Aorta (tissue), 5 donors: ENCODE results near the gene FBXL19. TPM values are rescaled to one million over a fixed set of nuclear protein-coding genes. Genes with fewer than 3 reads are reported as not detected.
A peak's percentile ranks its signal among the peaks of the same experiment; 100 is the strongest.
"Not testable (repeated sequence)": the region's sequence is repeated elsewhere in the genome, so short reads cannot be mapped to it uniquely, and the experiment has no call there.

Experiments
- ATAC-seq: fragments of 200-7000 bp; cut with Tn5 transposase; one replicate; pipeline ENCODE4 v1.9.1; 2022; ENCODE audit warnings: moderate library complexity; ENCODE audit not compliant: low FRiP score
- DNase-seq, 2 donors: peaks; one replicate each; pipeline ENCODE4 v3.0.0-alpha.2; 2020
- H3K27ac ChIP-seq, 2 donors: one replicate each; pipeline ENCODE4 v1.5.1; 2013; ENCODE audit warnings: low read length in 2 of 2, mild to moderate bottlenecking in 2 of 2, moderate library complexity in 2 of 2, control low read depth in 1 of 2, inconsistent platforms in 1 of 2, low read depth in 1 of 2
- H3K27me3 ChIP-seq, 2 donors: one replicate each; pipeline ENCODE4 v1.6.1; 2013; ENCODE audit warnings: control low read depth in 1 of 2, low read length in 1 of 2, mild to moderate bottlenecking in 1 of 2, moderate library complexity in 1 of 2; ENCODE audit not compliant: insufficient read depth in 2 of 2, control insufficient read depth in 1 of 2
- H3K36me3 ChIP-seq, 2 donors: one replicate each; pipeline ENCODE4 v1.6.1; 2013; ENCODE audit warnings: control low read depth in 1 of 2, low read length in 1 of 2, mild to moderate bottlenecking in 1 of 2; ENCODE audit not compliant: insufficient read depth in 2 of 2, control insufficient read depth in 1 of 2
- H3K4me1 ChIP-seq, 2 donors: one replicate each; pipeline ENCODE4 v1.6.1; 2013; ENCODE audit warnings: low read length in 2 of 2, control low read depth in 1 of 2, mild to moderate bottlenecking in 1 of 2, moderate library complexity in 1 of 2; ENCODE audit not compliant: insufficient read depth in 2 of 2, control insufficient read depth in 1 of 2
- H3K4me3 ChIP-seq, 2 donors: one replicate each; pipeline ENCODE4 v1.5.1; 2013; ENCODE audit warnings: low read length in 2 of 2, control low read depth in 1 of 2, mild to moderate bottlenecking in 1 of 2
- H3K9me3 ChIP-seq: one replicate; pipeline ENCODE4 v1.6.1; 2013; ENCODE audit warnings: mild to moderate bottlenecking, low read length; ENCODE audit not compliant: control insufficient read depth
- WGBS, 2 donors: extraction: QIAGEN DNeasy Blood & Tissue Kit; methylation state at CpG; one replicate each; pipeline ENCODE4 v1.1.7; 2013; 5-methylcytosine and 5-hydroxymethylcytosine counted together
- intact Hi-C, 2 donors: fragments of 100-400 bp; cut with DNase I; formaldehyde crosslinking; loops; one replicate each; pipeline versions ENCODE4 v1.14.2 to v1.15.0; 2022
- polyA plus RNA-seq, 2 donors: library from polyadenylated mRNA; stranded (reverse); fragments of 200-250 nt; gene quantifications; one replicate each; pipeline ENCODE4 v1.2.3, GENCODE V29; 2013
- total RNA-seq, 2 donors: library from RNA; stranded (reverse); fragmentation: NEBNext Ultra II Directional; extraction: Animal tissue kit (Norgen Biotek cat#: 25700); gene quantifications; one replicate each; pipeline ENCODE4 v1.2.1, GENCODE V29; 2021
- donor health status: healthy with polysubstance abuse.
- donor health status: Bipolar disorder and iron deficiency.
- donor health status: DM: no; HTN: no; CAD: no.
- donor health status: DM: no; HTN: no; CAD: no.
- donor health status: DM: yes; HTN: yes; CAD: no.

The FBXL19 gene
- total and polyA plus RNA-seq, 4 donors, result 4.3 to 22.7 (median 13.1) TPM

- no peaks in the 10 kb centered on the region for H3K27me3 ChIP-seq
- intact Hi-C loops, result no loop called here
- H3K27ac ChIP-seq, result no peak overlapping the region
- no peak for ATAC-seq
- H3K36me3 ChIP-seq, result peaks cover 0 to 2% of the 10 kb centered on the region in 2 donors
- no peak for DNase-seq
- no peak overlapping the region for H3K4me3 ChIP-seq
- 76 to 79% methylated on average over 7 of the region's 7 CpGs for WGBS, 2 donors
- no peaks in the 10 kb centered on the region for H3K9me3 ChIP-seq
- H3K4me1 ChIP-seq, result no peaks in the 10 kb centered on the region
Observed at GRCh38 chr16:30929167-30929566, 5.8 kb downstream of the FBXL19 start.

- DNase-seq (no peak), ATAC-seq (no peak)
- H3K9me3 ChIP-seq, result no peaks in the 10 kb centered on the region
- H3K27ac ChIP-seq, result no peak overlapping the region
- no peak overlapping the region for H3K4me3 ChIP-seq
- WGBS, 2 donors, result 92 to 93% methylated on average over 34 to 35 of the region's 35 CpGs
- no peaks in the 10 kb centered on the region for H3K4me1 ChIP-seq
- H3K36me3 ChIP-seq, result peaks cover 0 to 2% of the 10 kb centered on the region in 2 donors
- H3K27me3 ChIP-seq, result no peaks in the 10 kb centered on the region
- intact Hi-C loops, result no loop called here
Observed at GRCh38 chr16:30930160-30930571, 6.8 kb downstream of the FBXL19 start.

- ATAC-seq (no peak), DNase-seq (no peak)
- H3K36me3 ChIP-seq, result peaks cover 0 to 2% of the 10 kb centered on the region in 2 donors
- 73% methylated on average over 12 of the region's 12 CpGs for WGBS, 2 donors
- no peak overlapping the region for H3K4me3 ChIP-seq
- H3K27me3 ChIP-seq, result no peaks in the 10 kb centered on the region
- H3K9me3 ChIP-seq, result no peaks in the 10 kb centered on the region
- intact Hi-C loops, result no loop called here
- no peak overlapping the region for H3K27ac ChIP-seq
- no peaks in the 10 kb centered on the region for H3K4me1 ChIP-seq
Observed at GRCh38 chr16:30931068-30931650, 7.8 kb downstream of the FBXL19 start.

- no peaks in the 10 kb centered on the region for H3K27me3 ChIP-seq
- H3K9me3 ChIP-seq, result no peaks in the 10 kb centered on the region
- ATAC-seq (peak; percentile 14), DNase-seq (no peak)
- H3K36me3 ChIP-seq, result peaks cover 0 to 2% of the 10 kb centered on the region in 2 donors
- intact Hi-C loops, result no loop called here
- H3K27ac ChIP-seq, result no peak overlapping the region
- WGBS, 2 donors, result 69% methylated on average over 12 of the region's 12 CpGs
- H3K4me3 ChIP-seq, result no peak overlapping the region
- no peaks in the 10 kb centered on the region for H3K4me1 ChIP-seq
Observed at GRCh38 chr16:30934827-30935557, 11.6 kb downstream of the FBXL19 start.

GRCh38 chr16:30937692-30938091, 14.3 kb downstream of the FBXL19 start:
- no peak for ATAC-seq
- no peaks in the 10 kb centered on the region for H3K4me1 ChIP-seq
- intact Hi-C loops, result no loop called here
- no peaks in the 10 kb centered on the region for H3K36me3 ChIP-seq
- 35 to 37% methylated on average over 5 of the region's 5 CpGs for WGBS, 2 donors
- DNase-seq, result no peak
- H3K9me3 ChIP-seq, result no peaks in the 10 kb centered on the region
- no peaks in the 10 kb centered on the region for H3K27me3 ChIP-seq
- H3K27ac ChIP-seq, result peak overlapping the region in 1 of 2 donors; percentile 85
- H3K4me3 ChIP-seq, result no peak overlapping the region

GRCh38 chr16:30939571-30939970, 16.2 kb downstream of the FBXL19 start:
- H3K27ac ChIP-seq, H3K9me3 ChIP-seq, intact Hi-C loops, H3K4me1 ChIP-seq, H3K36me3 ChIP-seq, H3K4me3 ChIP-seq, DNase-seq, H3K27me3 ChIP-seq, ATAC-seq: not testable (repeated sequence)
- WGBS, 2 donors, result 94 to 96% methylated on average over 8 of the region's 8 CpGs

- H3K27ac ChIP-seq, result no peak overlapping the region
- ATAC-seq (peak; percentile 89), DNase-seq (peak; percentile 88 to 89)
- intact Hi-C loops, result no loop called here
- H3K9me3 ChIP-seq, result no peaks in the 10 kb centered on the region
- no peak overlapping the region for H3K4me3 ChIP-seq
- H3K36me3 ChIP-seq, result peaks cover 0 to 2% of the 10 kb centered on the region in 2 donors
- no peaks in the 10 kb centered on the region for H3K4me1 ChIP-seq
- 20 to 23% methylated on average over 15 of the region's 15 CpGs for WGBS, 2 donors
- no peaks in the 10 kb centered on the region for H3K27me3 ChIP-seq
Observed at GRCh38 chr16:30941600-30942425, 18.4 kb downstream of the FBXL19 start.

GRCh38 chr16:30942426-30942806, 19.0 kb downstream of the FBXL19 start:
- no peaks in the 10 kb centered on the region for H3K27me3 ChIP-seq
- H3K27ac ChIP-seq, result no peak overlapping the region
- no peaks in the 10 kb centered on the region for H3K9me3 ChIP-seq
- peaks cover 0 to 3% of the 10 kb centered on the region in 2 donors for H3K36me3 ChIP-seq
- DNase-seq (no peak), ATAC-seq (no peak)
- no peak overlapping the region for H3K4me3 ChIP-seq
- H3K4me1 ChIP-seq, result no peaks in the 10 kb centered on the region
- intact Hi-C loops, result no loop called here
- 83 to 85% methylated on average over 4 of the region's 4 CpGs for WGBS, 2 donors
